Measurements from ENCODE around the gene PRR22.

The PRR22 gene

GRCh38 chr19:5823579-5824281 is 39.2 kb upstream of the PRR22 start:
- no peak for TF ChIP-seq GATA1 (IDR thresholded peaks at IDR 0.05; ENCODE audit: low read depth, low read length)
- TF ChIP-seq POLR2A (IDR thresholded peaks at IDR 0.05; ENCODE audit: low read length) = no peak
- DNase-seq = no peak

DNA sequence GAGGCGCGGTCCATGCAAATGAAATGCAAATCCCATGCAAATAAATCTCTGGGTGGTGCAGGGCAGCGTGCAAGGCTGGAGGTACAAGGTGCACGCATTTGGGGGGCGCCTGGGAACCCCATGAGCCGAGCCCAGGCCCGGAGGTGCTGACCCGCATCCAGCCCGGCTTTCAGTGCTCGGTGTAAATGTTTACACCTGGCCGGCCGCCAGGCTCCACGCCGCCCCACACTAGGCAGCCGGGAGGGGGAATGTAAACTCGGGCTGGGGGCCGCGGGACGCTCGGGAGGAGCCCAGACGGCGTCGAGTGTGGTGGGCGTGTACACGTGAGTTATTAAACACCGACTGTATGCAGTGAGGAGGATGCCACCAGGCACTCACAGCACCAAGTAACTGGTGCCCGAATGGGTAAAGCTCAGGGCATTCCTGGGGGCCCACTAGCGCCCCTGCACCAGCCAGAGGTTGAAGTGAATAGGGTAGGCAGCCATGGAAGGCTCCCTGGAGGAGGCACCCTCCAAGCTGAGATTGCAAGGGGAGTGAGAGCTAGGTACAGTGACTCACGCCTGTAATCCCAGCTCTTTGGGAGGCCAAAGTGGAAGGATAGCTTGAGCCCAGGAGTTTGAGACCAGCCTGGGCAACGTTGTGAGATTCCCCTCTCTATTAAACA is 37.8 kb upstream of the PRR22 start:
- no peak for TF ChIP-seq POLR2A (IDR thresholded peaks at IDR 0.05; ENCODE audit: low read length)
- TF ChIP-seq GATA1 (IDR thresholded peaks at IDR 0.05; ENCODE audit: low read depth, low read length) = no peak
- no peak for DNase-seq

- DNase-seq = no peak
- TF ChIP-seq POLR2A (IDR thresholded peaks at IDR 0.05; ENCODE audit: low read length) (no peak), GATA1 (IDR thresholded peaks at IDR 0.05; ENCODE audit: low read depth, low read length) (no peak)
These were observed 37.1 kb upstream of the PRR22 start for GRCh38 chr19:5821521-5822180.

DNA sequence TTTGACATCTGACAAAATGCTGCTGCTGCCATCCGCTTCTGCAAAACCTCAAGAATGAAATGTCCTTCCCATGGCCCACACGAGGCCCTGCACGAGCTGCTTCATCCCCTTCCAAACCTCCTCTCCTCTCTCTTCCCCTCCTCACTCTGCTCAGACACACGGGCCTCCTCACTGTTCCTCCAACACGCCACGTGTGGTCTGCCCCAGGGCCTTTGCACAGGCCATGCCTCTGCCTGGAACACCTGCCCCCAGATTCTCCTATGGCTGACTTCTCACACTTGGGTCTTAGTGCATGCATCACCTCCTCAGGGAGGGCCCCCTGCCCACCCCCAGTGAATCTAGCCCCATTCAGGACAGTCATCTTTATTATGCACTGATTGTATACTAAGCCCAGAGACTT is 36.2 kb upstream of the PRR22 start:
- TF ChIP-seq GATA1 (IDR thresholded peaks at IDR 0.05; ENCODE audit: low read depth, low read length) (no peak), POLR2A (IDR thresholded peaks at IDR 0.05; ENCODE audit: low read length) (no peak)
- no peak for DNase-seq

GRCh38 chr19:5818594-5818993 is 34.0 kb upstream of the PRR22 start:
- TF ChIP-seq GATA1 (IDR thresholded peaks at IDR 0.05; ENCODE audit: low read depth, low read length) (no peak), POLR2A (IDR thresholded peaks at IDR 0.05; ENCODE audit: low read length) (no peak)
- DNase-seq = no peak

DNA sequence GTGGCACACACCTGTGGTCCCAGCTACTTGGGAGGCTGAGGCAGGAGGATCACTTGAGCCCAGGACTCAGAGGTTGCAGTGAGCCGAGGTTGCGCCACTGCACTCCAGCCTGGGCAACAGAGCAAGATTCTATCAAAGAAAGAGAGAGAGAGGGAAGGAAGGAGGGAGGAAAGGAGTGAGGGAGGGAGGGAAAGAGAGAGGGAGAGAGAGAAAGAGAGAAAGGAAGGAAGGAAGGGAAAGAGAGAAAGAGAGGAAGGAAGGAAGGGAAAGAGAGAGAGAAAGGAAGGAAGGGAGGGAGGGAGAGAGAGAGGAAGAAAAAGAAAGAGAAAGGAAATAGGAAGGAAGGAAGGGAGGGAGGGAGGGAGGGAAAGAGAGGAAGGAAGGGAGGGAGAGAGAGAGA is 32.7 kb upstream of the PRR22 start:
- no peak for TF ChIP-seq GATA1 (IDR thresholded peaks at IDR 0.05; ENCODE audit: low read depth, low read length)
- no peak for TF ChIP-seq POLR2A (IDR thresholded peaks at IDR 0.05; ENCODE audit: low read length)
- DNase-seq = no peak

- DNase-seq = no peak
- no peak for TF ChIP-seq POLR2A (IDR thresholded peaks at IDR 0.05; ENCODE audit: low read length)
- TF ChIP-seq GATA1 (IDR thresholded peaks at IDR 0.05; ENCODE audit: low read depth, low read length) = no peak
These were observed 30.3 kb upstream of the PRR22 start for GRCh38 chr19:5814852-5815246.

DNA sequence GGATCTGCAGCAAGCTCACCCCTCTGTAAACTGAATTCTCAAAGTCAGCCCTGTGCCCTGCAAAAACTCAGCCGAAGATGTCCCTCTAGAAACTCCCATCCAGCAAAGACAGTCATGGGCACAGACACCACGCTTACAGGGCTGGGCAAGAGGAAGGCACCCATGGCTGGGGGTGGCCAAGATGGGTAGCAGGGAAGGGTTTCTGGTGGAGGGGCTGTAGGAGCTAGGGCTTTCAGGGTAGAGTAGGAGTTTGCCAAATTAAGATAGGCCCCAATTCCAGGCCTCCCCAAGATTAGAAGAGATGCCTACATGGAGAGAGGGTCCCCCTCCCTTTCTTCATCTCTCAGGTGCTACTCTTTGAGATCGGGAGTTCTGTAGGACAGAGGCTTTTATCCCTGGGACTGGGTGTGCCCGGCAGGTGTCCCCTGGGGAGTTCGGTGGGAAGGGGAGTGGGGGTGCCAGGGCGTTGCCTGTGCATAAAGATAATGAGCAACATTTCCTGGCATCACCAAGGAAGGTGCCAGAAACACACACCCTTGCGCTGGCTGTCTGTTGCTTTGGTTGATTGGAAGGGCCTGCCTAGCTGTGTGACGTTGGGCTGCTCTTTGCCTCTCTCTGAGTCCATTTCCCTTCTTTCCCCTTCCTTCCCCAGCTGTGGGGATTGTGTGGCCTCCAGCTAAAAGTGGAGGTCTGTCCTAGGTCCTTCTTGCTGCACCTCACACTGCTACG is 29.7 kb upstream of the PRR22 start:
- no peak for DNase-seq
- no peak for TF ChIP-seq POLR2A (IDR thresholded peaks at IDR 0.05; ENCODE audit: low read length)
- TF ChIP-seq GATA1 (IDR thresholded peaks at IDR 0.05; ENCODE audit: low read depth, low read length) = no peak

DNA sequence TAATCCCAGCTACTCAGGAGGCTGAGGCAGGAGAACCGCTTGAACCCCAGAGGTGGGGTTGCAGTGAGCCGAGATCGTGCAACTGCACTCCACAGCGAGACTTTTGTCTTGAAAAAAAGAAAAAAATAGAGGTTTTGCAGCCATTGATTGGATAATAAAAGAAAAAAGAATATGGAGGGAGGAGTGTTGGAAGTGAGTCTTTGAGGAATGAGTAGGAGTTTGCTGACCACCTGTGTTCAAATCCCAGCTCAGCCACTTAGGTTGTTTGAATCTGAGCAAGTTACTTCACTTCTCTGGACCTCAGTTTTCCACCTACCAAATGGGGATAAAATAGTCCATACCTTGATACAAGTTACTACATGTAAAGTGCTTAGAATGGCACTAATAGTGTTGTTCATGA is 26.6 kb upstream of the PRR22 start:
- DNase-seq = no peak
- TF ChIP-seq POLR2A (IDR thresholded peaks at IDR 0.05; ENCODE audit: low read length) = no peak
- no peak for TF ChIP-seq GATA1 (IDR thresholded peaks at IDR 0.05; ENCODE audit: low read depth, low read length)

DNA sequence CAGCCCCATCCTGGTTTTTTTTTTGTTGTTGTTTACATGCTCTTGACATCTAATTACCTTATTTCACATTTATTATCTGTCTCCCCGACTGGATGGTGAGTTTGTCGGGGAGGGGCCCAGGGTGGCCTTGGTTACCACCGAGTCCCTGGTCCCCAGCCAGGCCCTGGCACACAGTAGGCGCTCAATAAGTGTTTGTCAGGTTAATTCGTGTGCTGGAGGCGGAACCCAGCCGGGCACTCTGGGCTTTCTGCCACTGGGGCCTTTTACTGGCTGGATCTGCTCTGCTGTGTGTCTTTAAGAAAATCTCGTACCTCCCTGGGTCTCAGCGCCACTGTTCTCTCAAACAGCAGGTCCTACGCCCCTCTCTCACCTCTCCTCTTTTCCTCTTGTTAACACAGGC is 24.9 kb upstream of the PRR22 start:
- no peak for TF ChIP-seq GATA1 (IDR thresholded peaks at IDR 0.05; ENCODE audit: low read depth, low read length)
- TF ChIP-seq POLR2A (IDR thresholded peaks at IDR 0.05; ENCODE audit: low read length) = no peak

DNA sequence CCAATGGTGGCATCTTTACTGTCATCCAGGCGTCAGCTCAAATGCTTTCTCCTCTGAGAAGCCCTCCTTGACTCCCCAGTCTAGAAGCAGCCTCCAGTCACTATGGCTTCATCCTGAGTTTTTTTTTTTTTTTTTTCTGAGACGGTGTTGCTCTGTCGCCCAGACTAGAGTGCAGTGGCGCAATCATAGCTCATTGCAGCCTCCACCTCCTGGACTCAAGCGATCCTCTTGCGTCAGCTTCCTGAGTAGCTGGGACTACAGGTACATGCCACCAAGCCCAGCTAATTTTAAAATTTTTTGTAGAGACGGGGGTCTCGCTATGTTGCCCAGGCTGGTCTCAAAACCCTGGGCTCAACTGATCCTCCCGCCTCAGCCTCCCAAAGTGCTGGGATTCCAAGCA is 24.5 kb upstream of the PRR22 start:
- no peak for DNase-seq
- TF ChIP-seq POLR2A (IDR thresholded peaks at IDR 0.05; ENCODE audit: low read length) (no peak), GATA1 (IDR thresholded peaks at IDR 0.05; ENCODE audit: low read depth, low read length) (no peak)

More for the DNA sequence above, 24.9 kb upstream of the PRR22 start:
- no peak for DNase-seq

- TF ChIP-seq GATA1 (IDR thresholded peaks at IDR 0.05; ENCODE audit: low read depth, low read length) (no peak), POLR2A (IDR thresholded peaks at IDR 0.05; ENCODE audit: low read length) (no peak)
- DNase-seq = no peak
These were observed 23.7 kb upstream of the PRR22 start for GRCh38 chr19:5808120-5808816.

DNA sequence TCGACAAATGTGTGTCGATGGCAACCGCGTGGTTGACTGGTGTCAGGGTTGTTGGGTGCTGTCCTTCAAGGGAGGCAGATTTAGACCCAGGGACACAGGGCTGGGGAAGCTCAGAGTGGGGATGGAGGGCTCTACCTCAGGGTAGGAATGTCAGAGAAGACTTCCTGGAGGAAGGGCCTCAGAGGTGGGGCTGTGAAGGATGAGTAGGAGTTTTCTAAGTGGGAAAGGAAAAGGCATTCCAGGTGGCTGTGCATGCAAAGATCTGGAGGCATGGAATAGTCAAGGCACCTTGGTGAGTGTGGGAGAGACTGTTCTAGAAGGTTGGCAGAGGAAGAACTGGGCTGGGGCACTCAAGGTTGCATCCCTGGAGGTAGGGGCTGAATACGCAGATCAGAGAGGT is 22.4 kb upstream of the PRR22 start:
- no peak for TF ChIP-seq GATA1 (IDR thresholded peaks at IDR 0.05; ENCODE audit: low read depth, low read length)
- no peak for TF ChIP-seq POLR2A (IDR thresholded peaks at IDR 0.05; ENCODE audit: low read length)
- DNase-seq = no peak

GRCh38 chr19:5806133-5806489 is 21.6 kb upstream of the PRR22 start:
- DNase-seq = no peak
- TF ChIP-seq GATA1 (IDR thresholded peaks at IDR 0.05; ENCODE audit: low read depth, low read length) = no peak
